ENCODE measurements around the gene TEX44. TPM values are rescaled to one million over a fixed set of nuclear protein-coding genes. Genes with fewer than 3 reads are reported as not detected.

The TEX44 gene
- total RNA-seq, 1 experiment from 2014 or later = not detected

- no peak overlapping the region for H3K4me2 ChIP-seq (ENCODE audit: low read length)
- intact Hi-C loops (cut with micrococcal nuclease) = no loop called here
- no peaks in the 10 kb centered on the region for H4K20me1 ChIP-seq (ENCODE audit: insufficient read depth)
- no peaks in the 10 kb centered on the region for H3K79me2 ChIP-seq (ENCODE audit: insufficient read depth, low read length)
- H3K27me3 ChIP-seq (ENCODE audit: insufficient read depth, low read length) = no peaks in the 10 kb centered on the region
- TF ChIP-seq ZBTB33 (IDR thresholded peaks at IDR 0.05; ENCODE audit: extremely low read depth, insufficient replicate concordance, low read length) (no peak), ELF1 (IDR thresholded peaks at IDR 0.05; ENCODE audit: borderline replicate concordance, low read depth) (no peak), CEBPB (IDR thresholded peaks at IDR 0.05; ENCODE audit: low read depth) (no peak), EZH2phosphoT487 (IDR thresholded peaks at IDR 0.05; ENCODE audit: borderline replicate concordance) (no peak), SIN3A (IDR thresholded peaks at IDR 0.05; ENCODE audit: low read depth) (no peak), MAX (IDR thresholded peaks at IDR 0.05) (no peak), TCF7L2 (IDR thresholded peaks at IDR 0.05; ENCODE audit: borderline replicate concordance, extremely low read depth, insufficient read depth, insufficient read length) (no peak), JUND (IDR thresholded peaks at IDR 0.05) (no peak), SRF (IDR thresholded peaks at IDR 0.05; ENCODE audit: low read depth) (no peak), POLR2AphosphoS5 (IDR thresholded peaks at IDR 0.05; ENCODE audit: low read depth, low read length) (no peak), ATF3 (IDR thresholded peaks at IDR 0.05) (no peak), RAD21 (IDR thresholded peaks at IDR 0.05; ENCODE audit: low read depth) (no peak), CBX3 (IDR thresholded peaks at IDR 0.05; ENCODE audit: low read depth) (no peak), ZNF274 (IDR thresholded peaks at IDR 0.05; ENCODE audit: low read depth, low read length) (no peak), YY1 (IDR thresholded peaks at IDR 0.05; ENCODE audit: extremely low read depth, insufficient replicate concordance, low read depth, low read length) (no peak), EZH2 (IDR thresholded peaks at IDR 0.05) (no peak), POLR2A (IDR thresholded peaks at IDR 0.05; ENCODE audit: borderline replicate concordance, extremely low read depth, insufficient read depth, insufficient read length) (no peak), CTCF (IDR thresholded peaks at IDR 0.05 in 2 of 3, conservative IDR thresholded peaks at IDR 0.05 in 1 of 3; ENCODE audit: borderline replicate concordance in 1 of 3, insufficient read depth in 1 of 3, low read depth in 2 of 3, low read length in 2 of 3) (no peak)
- H3K9me2 ChIP-seq (ENCODE audit: insufficient read depth) = no peaks in the 10 kb centered on the region
- H3K4me1 ChIP-seq (ENCODE audit: control insufficient read depth in 1 of 2, insufficient read depth in 2 of 2, low read length in 2 of 2) = no peaks in the 10 kb centered on the region
- H3K9me3 ChIP-seq (ENCODE audit: control insufficient read depth in 1 of 2, insufficient read depth in 1 of 2, low read depth in 1 of 2, low read length in 2 of 2) = peaks cover 0 to 7% of the 10 kb centered on the region in 2 experiments; a peak in 1 of 4 replicates
- no peak for DNase-seq (ENCODE audit: low read depth, low spot score)
- ATAC-seq = no peak
- H2AFZ ChIP-seq (ENCODE audit: low read depth, low read length, poor library complexity, severe bottlenecking) = no peak overlapping the region
- H3K9ac ChIP-seq (ENCODE audit: low read length) = no peak overlapping the region
- ChIA-PET RAD21 (ENCODE audit: low non-redundant PET in 1 of 2, low total read pairs in 2 of 2, uncharacterized antibody in 2 of 2, unreplicated experiment in 2 of 2) (no interaction called here), POLR2A (no interaction called here), CTCF (no interaction called here)
- no peaks in the 10 kb centered on the region for H3K36me3 ChIP-seq (ENCODE audit: control insufficient read depth in 1 of 2, insufficient read depth in 2 of 2, low read length in 2 of 2)
- H3K27ac ChIP-seq (ENCODE audit: low read depth, low read length) = no peak overlapping the region
- BruUV-seq (replicated peaks) = no TSS peak
- H3K4me3 ChIP-seq (replicated peaks in 1 of 2; ENCODE audit: low read depth in 1 of 2, low read length in 2 of 2) = no peak overlapping the region
Observed at GRCh38 chr2:231546014-231546715, 46.5 kb upstream of the TEX44 start.
